ENCODE data around the gene RUNDC3A.
A peak's percentile ranks its signal among the peaks of the same experiment; 100 is the strongest.

The RUNDC3A gene

DNA sequence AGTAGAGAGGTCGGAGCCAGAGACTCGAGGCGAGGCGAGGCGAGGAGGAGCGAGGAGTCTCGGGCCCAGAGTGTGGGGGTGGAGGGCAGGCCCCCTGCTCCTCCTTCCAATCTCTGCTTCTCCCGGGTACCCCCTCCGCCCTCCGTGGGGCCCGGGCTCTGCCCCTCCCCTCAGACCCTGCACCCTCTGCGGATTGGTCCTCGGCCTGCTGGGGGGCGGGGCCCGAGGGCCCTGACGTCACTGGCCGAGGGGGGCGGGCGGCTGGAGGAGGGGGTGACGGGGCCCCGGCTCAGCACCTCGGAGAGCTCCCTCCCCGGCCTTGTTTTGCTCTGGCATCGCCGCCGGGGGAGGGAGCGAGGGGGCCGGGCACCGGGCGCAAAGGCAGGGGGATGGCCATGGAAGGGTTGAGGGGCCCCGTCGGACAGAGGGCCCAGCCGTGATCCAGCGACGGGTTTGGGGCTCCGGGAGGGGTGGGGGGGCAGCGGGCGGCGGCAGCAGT lies at the start of gene RUNDC3A:
Gene RUNDC3A (plus strand): TSS at position 282 of the 499 bp plus-strand sequence. CDS start 232 bp downstream, outside the sequence.
- Histone ChIP-seq H3K9me3 (no peaks in the 10 kb centered on the region), H3K36me3 (no peaks in the 10 kb centered on the region), H3K27me3 (peaks cover 0 to 72% of the 10 kb centered on the region in 2 donors), H3K27ac (no peak within 1 kb of the TSS), H3K4me3 (peak within 1 kb of the TSS; percentile 35 to 49), H3K4me1 (peaks cover 0 to 21% (median 17%) of the 10 kb centered on the region in 4 donors)
- intact Hi-C loops (cut with DNase I; ENCODE audit: low total_unique reads): no loop called here
- TF ChIP-seq, protein P1, sequence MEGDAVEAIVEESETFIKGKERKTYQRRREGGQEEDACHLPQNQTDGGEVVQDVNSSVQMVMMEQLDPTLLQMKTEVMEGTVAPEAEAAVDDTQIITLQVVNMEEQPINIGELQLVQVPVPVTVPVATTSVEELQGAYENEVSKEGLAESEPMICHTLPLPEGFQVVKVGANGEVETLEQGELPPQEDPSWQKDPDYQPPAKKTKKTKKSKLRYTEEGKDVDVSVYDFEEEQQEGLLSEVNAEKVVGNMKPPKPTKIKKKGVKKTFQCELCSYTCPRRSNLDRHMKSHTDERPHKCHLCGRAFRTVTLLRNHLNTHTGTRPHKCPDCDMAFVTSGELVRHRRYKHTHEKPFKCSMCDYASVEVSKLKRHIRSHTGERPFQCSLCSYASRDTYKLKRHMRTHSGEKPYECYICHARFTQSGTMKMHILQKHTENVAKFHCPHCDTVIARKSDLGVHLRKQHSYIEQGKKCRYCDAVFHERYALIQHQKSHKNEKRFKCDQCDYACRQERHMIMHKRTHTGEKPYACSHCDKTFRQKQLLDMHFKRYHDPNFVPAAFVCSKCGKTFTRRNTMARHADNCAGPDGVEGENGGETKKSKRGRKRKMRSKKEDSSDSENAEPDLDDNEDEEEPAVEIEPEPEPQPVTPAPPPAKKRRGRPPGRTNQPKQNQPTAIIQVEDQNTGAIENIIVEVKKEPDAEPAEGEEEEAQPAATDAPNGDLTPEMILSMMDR (IDR thresholded peaks at IDR 0.05): no peak
- peak; percentile 61 to 81 for DNase-seq

DNA sequence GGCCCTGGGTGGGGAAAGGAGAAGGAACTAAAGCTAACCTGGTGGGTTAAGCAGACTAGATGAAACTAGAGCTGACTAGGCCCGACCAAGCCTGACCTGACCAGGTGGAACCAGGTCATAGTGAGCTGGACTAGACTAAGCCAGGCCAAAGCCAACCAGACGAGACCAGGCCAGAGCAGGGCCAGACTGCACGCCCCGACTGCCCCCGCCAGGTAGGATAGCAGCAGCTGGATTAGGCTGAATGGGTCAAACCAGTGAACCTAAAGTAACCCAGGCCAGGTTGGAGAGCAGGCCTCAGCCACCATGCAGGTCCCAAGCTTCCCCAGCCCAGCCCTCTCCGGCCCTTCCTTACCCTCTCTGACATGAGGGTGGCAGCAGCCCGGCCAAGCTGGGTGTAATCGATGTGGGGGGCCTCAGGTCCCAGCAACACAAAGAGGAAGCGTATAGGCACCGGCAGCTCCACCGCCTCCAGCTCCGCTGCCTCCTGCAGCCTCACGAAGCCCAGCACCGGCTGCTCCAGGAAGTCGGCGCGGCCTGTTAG lies 49.5 kb upstream of the RUNDC3A start:
- Histone ChIP-seq H3K27ac (no peak overlapping the region), H3K4me1 (no peaks in the 10 kb centered on the region), H3K4me3 (no peak overlapping the region), H3K36me3 (no peaks in the 10 kb centered on the region), H3K9me3 (no peaks in the 10 kb centered on the region), H3K27me3 (peaks cover 0 to 24% of the 10 kb centered on the region in 2 donors)
- intact Hi-C loops (cut with DNase I; ENCODE audit: low total_unique reads): no loop called here
- TF ChIP-seq, protein P1 (IDR thresholded peaks at IDR 0.05): no peak
- DNase-seq: no peak

DNA sequence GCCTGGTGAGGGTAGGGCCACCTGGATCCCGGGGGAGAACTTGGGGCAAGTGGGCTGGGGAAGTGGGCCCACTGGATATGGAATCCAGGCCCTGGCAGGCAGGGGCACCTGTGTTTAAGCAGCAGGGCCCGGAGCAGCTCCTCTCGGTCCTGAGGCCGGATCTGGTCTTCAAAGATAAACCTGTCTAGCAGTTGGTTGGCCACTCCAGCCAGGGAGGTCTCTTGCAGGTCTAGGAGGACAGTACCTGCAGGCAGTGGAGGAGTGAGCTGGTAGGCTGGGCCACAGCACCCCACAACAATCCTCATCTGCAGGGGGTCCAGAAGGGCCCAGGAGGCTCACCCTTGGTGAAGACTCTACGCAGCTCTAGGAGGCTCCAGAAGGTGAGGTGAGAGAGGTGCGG lies 48.1 kb upstream of the RUNDC3A start:
- DNase-seq: no peak
- TF ChIP-seq, protein P1 (IDR thresholded peaks at IDR 0.05): no peak
- peaks cover 0 to 15% of the 10 kb centered on the region in 2 donors for H3K27me3 ChIP-seq
- H3K4me3 ChIP-seq: no peak overlapping the region
- H3K36me3 ChIP-seq: no peaks in the 10 kb centered on the region
- H3K9me3 ChIP-seq: no peaks in the 10 kb centered on the region
- intact Hi-C loops (cut with DNase I; ENCODE audit: low total_unique reads): no loop called here
- H3K4me1 ChIP-seq: no peaks in the 10 kb centered on the region
- H3K27ac ChIP-seq: no peak overlapping the region

DNA sequence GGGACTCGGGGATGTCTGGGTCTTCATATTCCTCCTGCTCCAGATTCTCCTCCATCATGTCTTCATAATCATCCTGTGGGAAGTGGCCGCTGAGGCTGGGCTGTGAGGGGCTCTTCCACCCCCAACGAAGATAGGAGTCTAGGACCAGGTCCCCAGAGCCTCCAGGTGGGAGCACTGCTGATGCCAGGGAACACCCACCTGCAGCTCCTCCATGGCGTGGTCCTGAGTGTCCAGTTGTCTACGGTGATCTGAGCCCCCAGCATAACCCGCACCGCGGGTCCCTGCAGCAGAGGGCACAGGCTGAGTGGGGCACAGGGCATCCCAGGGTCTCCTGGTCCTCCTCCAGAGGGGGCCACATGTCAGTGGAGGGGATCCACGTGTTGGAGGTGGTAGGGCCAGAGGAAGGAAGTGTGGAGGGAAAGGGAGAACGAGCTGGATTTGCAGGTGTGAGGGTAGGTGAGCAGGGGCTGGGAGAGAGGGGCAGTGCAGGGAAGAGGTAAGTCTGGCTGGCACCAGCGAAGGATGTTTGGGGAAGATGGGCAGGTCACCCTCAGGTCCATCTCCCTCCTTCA lies 45.7 kb upstream of the RUNDC3A start:
- Histone ChIP-seq H3K9me3 (no peaks in the 10 kb centered on the region), H3K36me3 (no peaks in the 10 kb centered on the region), H3K27ac (no peak overlapping the region), H3K4me3 (no peak overlapping the region), H3K4me1 (no peaks in the 10 kb centered on the region), H3K27me3 (peaks cover 0 to 14% of the 10 kb centered on the region in 2 donors)
- TF ChIP-seq, protein P1 (IDR thresholded peaks at IDR 0.05): no peak
- intact Hi-C loops (cut with DNase I; ENCODE audit: low total_unique reads): no loop called here
- DNase-seq: no peak

DNA sequence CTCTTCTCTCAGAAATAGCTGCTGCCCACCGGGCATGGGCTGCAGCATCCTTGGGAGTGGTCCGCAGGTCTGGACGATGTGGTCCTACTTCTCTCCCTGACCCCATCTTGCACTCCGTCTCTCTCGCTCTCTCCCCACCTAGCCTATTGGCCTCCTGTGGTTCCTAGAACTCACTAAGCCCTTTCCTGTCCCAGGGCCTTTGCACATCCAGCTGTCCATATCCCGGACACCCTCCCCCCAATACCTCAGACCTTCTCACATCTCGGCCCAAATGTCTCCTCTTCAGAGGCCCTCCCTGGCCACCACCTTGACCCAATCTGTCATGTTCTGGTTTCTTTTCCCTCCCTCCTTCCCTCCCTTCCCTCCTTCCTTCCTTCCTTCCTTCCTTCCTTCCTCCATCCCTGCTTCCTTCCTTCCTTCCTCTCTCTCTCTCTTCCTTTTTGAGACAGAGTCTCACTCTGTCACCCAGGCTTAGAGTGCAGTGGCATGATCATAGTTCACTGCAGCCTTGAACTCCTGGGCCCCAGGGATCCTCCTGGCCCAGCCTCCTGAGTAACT lies 45.0 kb upstream of the RUNDC3A start:
- Histone ChIP-seq H3K36me3 (no peaks in the 10 kb centered on the region), H3K4me3 (no peak overlapping the region), H3K27me3 (peaks cover 0 to 21% of the 10 kb centered on the region in 2 donors), H3K4me1 (no peaks in the 10 kb centered on the region), H3K9me3 (no peaks in the 10 kb centered on the region), H3K27ac (no peak overlapping the region)
- TF ChIP-seq, protein P1 (IDR thresholded peaks at IDR 0.05): no peak
- intact Hi-C loops (cut with DNase I; ENCODE audit: low total_unique reads): no loop called here
- DNase-seq: no peak

Data from tibial artery (tissue), 4 donors.